IPS DF 4.7 (cell line): ENCODE results near the gene GEMIN4.
A peak's percentile ranks its signal among the peaks of the same experiment; 100 is the strongest.
"Not testable (repeated sequence)": the region's sequence is repeated elsewhere in the genome, so short reads cannot be mapped to it uniquely, and the experiment has no call there.

Experiments
- DNase-seq: peaks from one replicate; pipeline ENCODE4 v3.0.0-alpha.2; 2013; ENCODE audit warnings: low spot score; ENCODE audit errors: extremely low read depth

Gene GEMIN4

DNA sequence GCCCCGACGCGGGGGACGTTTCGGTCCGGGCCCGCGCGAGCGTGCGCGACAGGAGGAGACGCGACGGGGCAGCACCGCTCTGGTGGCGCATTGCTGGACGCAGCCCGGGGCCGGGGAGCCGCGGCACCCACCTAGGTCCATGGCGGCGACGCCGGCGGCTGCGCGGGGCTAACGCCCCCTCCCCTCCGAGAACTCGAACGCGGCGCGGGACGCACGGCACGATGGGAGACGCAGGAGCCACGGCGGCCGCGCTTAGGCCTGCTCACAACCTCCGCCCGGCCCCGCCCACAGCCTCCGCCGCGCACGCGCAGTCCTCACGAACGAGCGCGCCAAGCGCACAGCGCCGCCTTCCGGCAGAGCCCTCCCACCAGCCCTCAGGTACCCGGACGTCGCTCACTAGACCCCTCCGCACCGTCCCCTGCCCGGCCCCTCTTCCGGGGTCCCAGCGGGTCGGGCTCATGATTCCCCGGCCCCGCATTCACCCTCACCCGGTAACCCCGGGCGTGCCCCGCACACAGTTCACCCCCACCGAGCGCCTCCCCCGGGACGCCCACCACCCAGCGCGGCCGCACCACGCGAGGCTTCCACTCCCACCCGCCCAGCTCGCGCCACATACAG, at the start of gene GEMIN4:
GEMIN4 (minus strand) TSS at position 263 of the 618 bp plus-strand sequence; CDS start at position 141, 122 bp downstream.
- DNase-seq: peak; percentile 80

DNA sequence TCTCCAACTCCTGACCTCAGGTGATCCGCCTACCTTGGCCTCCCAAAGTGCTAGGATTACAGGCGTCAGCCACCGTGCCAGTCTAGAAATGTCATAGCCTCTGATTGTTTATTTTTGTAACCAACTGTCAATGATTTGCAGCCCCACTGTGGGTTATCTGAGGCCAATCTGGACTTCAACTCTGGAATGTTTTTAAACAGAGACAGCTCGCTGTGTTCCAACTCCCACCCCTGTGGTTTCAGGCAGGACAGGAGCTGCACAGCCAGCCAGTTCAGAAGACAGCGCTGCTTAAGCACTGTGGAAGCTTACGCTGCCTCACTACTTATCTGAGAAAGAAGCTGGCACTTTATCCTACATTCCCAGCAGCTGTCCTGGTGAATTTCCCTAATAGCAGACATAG, 49.6 kb upstream of the GEMIN4 start:
- no peak for DNase-seq

DNA sequence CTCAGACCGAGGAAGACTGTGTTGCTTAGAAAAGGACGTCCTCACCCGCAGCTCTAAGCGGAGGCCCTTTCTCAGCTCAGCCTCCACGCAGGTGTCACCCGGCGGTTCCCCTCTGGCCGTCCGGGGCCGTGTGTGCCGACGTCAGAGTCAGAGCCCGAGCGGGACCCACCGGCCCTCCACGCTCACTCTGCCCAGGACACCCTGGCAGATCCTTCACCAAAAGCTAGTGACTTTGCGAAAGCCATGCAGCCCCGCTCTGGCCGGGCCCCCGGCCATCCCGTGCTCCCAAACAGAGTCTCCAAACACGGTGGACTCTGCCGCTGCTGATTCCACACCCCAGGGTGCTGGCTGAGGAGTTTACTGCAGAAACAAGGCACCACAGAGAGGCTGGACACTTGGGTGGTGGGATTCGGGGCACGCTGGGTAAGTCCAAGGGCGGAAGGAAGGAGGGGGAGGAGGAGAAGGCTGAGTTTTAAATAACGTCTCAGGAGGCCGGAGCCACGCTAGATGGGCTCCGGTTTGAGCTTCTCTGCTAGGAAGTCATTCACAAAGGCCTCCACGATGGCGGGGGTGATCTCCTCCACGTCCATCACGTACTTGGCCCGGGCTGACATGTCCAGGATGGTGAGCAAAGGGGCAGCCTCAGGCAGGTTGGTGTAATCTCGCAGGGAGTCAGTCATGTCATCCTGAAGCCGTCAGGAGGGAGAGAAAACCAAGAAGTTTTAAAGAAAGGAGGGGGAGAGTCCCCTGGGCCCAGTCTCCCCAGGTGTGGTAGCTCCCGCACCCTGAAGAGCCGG, 48.6 kb upstream of the GEMIN4 start:
- no peak for DNase-seq

DNA sequence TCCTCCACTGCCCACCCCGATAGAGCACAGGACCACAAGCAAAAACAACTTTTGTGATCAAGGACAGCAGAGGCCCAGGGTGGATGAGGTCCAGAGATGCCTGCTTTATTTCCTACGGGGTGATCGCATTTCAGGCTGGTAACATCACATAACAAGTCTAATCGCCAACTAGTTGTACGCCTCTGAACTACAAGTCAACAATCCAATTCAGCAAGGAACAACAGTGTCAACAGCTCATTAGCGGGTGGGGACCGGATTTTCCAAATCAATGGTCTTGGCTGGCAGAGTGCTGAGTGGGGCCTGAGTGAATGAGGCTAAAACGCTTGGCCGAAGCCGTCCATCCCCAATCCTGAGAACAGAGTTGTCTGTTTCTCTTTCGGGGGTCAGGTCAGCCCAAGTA, 47.2 kb upstream of the GEMIN4 start:
- DNase-seq: no peak

DNA sequence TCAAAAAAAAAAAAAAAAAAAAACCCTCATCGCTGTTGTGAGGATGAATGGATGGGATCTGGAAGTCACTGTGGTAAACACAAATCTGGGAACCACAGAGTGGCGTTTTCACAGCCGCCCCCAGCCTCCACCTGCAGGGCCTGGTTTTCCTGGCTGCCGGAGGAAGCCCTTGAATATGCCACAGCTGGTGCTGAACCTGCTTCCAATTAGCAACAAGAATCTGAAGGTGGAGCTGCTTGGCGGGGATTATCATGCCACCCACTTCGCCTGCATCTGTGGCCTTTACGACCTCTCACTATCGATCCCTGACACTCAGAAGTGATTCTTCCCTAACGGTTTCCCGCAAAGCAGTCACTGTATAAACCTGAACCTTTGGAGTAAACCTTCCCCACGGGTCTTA, 46.2 kb upstream of the GEMIN4 start:
- no peak for DNase-seq

DNA sequence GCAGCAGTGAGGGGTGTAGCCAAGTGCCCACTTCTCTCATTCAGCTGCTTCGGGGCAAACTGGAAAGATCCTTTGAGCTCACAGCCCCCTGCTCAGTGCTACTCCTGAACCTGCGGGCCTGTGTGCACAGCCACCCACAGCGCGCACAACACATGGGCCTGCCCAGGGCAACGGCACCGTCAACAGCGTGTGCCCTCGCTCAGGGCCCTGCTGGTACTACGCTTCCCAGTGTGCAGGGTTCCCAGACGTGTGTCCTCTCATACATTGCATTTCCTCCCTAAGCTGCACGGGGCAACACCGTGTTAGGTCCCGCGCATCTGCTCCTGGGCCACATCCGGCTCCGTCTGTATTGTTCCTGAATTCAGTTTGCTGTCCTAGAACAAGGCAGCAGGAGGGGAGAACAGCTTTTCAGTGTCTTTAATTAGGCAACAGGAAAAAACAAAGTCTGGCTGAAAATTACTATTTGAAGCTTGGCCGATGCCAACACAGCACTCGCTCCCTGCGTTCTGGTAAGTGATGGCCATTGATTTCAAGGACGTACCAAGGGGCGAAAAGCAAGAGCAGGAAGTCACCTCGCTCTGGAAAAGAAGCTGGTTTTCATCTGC, 45.3 kb upstream of the GEMIN4 start:
- no peak for DNase-seq

DNA sequence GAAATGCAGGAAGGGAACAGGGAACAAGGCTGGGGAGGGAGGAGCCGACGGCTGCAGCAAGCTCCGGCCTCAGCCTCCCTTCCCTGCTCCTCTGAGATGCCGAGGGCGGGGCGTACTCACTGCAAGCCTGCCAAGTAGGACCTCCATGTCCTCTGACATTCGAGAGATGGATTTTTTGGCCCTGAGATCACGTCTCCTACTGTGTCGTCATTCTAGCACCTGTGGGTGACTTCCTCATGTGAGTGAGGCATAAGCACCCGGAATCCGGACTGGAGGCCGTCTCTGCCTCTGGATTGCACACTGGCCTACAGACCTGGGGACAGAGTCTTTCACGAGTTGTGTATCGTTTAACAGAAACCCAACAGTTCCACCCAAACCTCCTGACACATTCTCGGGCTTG, 44.5 kb upstream of the GEMIN4 start:
- DNase-seq: no peak

DNA sequence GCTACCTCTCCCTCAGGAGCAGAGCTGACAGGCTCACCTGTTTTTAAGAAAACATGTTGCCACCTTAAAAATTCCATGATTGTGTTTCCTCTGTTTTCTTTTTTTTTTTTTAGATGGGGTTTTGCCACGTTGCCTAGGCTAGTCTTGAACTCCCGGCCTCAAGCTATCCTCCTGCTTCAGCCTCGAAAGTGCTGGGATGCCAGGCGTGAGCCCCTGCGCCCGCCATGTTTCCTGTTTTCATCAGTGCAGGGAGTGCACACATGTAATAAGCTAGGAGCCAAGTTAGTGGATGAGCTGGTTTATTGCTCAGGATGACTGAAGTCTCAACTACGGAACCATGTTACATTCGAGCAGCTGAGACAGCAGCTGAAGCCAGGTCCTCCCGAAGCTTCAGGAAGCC, 43.7 kb upstream of the GEMIN4 start:
- no peak for DNase-seq

DNA sequence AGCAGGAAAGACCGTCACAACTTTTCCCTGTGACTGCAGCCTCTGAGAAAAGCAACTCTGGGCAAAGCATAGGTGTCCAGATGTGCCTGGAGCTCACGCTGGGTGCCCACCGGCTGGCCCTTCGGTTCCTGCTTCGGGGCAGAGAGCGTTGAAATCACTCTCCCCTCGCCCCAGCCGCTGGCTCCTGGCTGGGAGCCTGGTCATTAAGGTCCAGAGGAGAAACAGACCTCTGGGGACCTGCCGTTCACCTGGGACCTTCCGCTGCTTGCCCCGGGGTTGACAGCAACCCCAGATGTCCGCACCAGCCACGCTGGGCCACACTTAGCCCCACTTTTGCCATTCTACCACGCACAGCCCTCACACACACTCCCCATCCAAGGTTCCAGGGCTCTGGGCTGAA, 43.2 kb upstream of the GEMIN4 start:
- DNase-seq: no peak

DNA sequence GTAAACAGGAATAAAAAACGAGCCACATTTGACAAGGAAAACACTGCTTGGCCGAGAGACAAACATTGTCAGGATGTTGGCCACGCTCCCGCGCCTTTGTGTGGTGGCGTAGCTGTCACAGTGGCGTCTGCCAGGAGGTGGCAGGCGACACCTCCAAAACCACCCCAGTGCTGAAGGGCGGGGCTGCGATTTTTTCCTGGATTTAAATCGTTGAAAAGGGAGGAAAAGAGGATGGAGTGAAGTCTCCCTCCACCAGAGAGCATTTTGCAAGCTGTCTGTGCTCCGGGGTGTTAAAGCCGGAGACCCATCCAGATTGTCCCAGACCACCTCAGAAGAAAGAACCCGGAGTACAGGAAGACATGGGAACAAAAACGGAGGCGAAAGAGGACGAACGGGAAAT, 42.8 kb upstream of the GEMIN4 start:
- DNase-seq: peak; percentile 41

DNA sequence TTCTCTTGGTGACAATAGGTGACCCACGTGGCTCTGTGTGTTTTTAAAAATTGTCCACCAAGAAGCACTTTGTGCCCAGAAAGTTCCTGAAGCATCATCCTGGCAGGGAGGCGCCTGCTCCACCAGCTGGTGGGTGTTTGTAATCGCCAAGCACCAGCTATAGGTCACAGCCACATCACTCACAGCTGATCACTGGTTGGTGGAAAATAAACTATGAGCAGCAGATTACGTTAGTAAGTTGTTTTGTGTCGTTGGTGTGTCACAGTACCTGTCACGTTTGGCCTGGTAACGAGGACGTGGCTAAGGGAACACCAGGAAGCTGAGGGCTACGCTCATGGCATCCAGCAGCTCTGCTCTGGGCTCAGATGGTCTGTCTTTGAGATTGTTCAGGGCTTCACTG, 40.2 kb upstream of the GEMIN4 start:
- no peak for DNase-seq

DNA sequence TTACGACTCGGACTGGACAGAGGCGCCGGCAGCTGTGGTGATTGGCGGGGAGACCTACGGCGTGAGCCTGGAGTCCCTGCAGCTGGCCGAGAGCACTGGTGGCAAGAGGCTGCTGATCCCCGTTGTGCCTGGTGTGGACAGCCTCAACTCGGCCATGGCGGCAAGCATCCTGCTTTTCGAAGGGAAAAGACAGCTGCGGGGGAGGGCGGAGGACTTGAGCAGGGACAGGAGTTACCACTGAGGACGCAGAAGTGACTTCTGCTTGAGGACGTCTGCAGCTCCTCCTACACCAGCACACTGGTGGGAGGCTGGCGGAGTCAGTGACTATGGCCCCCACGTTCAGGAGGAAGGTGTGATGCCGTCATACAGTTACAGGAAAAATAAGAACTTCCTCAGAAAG, 39.8 kb upstream of the GEMIN4 start:
- DNase-seq: no peak

DNA sequence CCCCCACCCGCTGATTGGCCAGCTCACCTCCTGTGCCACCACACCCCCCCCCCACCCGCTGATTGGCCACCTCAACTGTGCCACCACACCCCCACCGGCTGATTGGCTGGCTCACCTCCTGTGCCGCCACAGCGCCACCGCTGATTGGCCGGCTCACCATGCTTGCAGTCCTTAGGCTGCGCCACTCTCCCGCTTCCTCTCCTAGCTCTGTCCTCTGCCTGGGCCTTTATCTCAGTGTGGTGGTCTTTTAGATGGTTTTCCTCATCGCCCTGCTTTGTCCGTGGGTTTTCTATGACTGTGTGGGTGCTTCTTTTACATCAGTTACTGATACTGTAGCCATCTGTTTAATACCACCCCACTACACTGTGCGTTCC, 38.8 kb upstream of the GEMIN4 start:
- not testable (repeated sequence) for DNase-seq

DNA sequence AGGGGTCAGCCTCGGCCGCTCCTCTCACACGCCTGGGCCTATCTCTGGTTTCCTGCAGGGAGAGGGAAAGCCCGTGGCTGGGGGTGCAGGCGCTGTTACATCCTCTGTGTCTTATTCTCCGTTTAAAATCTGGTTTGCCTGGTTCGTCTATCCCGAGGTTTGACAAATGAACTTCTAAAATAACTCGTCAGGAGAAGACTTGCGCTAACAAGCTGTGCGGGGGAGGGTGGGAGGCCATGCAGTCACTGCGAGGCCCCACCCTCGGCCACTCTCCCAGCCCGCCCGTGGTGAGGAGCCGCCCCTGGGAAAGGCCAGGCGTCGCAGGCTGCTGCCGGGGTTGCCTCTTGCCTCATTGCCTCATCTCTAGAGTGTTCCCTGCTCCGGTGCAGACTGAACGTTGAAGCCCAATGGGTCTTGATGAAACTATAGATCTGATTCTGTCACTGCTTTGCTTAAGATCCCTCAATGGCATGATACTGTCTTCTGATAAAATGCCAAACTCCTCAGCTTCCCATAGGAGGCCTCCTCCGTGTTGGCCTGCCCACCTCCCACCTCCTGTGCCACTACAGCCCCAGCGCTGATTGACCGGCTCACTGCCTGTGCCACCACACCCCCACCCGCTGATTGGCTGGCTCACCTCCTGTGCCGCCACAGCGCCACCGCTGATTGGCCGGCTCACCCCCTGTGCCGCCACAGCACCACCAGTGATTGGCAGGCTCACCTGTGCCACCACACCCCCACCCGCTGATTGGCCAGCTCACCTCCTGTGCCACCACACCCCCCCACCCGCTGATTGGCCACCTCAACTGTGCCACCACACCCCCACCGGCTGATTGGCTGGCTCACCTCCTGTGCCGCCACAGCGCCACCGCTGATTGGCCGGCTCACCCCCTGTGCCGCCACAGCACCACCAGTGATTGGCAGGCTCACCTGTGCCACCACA, 38.1 kb upstream of the GEMIN4 start:
- peak; percentile 14 for DNase-seq

DNA sequence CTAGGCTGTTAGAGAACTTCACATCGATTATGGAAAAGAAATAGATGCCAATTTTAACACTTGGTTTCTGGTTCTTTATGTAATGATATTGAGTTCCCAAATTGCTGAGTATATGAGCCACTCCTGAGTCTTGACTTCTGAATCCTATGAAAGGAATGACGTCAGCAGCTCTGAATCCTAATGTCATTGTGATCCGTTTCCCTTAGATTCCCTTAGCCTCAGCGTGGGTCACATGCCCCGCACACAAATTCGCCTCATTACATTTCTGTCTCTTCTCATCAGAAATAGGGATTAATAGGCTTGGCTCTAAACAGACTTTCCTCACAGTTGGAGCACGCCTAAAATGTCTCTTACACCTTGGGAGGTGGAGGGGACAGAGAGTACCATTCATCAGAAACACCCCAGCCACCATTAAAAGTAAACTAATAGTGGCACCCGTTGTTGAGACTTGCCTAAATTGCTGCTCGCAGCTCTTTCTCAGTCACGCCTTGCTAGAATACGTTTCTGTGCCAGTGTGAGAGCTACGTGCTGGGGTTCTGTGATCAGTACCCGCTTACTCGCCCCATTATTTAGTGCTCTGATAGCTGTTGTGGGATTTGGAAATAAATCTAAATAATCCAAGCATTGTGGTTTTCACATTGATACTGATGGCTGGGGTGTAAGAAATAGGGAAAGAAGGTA, 37.2 kb upstream of the GEMIN4 start:
- DNase-seq: no peak

DNA sequence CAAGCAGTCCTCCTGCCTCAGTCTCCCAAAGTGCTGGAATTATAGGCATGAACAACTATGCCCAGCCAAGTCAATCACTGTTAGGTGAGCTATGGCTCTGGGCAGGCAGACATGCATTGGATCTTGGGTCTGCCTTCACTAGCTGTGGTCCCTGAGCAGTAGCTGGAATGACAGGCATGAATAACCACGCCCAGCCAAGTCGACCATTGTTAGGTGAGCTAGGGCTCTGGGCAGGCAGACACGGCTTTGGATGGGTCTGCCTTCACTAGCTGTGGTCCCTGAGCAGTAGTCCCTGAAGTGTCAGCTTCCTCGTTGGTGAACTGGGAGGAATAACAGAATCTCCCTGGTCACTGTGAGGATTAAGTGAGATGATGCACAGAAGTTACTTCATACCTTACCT, 36.5 kb upstream of the GEMIN4 start:
- no peak for DNase-seq

DNA sequence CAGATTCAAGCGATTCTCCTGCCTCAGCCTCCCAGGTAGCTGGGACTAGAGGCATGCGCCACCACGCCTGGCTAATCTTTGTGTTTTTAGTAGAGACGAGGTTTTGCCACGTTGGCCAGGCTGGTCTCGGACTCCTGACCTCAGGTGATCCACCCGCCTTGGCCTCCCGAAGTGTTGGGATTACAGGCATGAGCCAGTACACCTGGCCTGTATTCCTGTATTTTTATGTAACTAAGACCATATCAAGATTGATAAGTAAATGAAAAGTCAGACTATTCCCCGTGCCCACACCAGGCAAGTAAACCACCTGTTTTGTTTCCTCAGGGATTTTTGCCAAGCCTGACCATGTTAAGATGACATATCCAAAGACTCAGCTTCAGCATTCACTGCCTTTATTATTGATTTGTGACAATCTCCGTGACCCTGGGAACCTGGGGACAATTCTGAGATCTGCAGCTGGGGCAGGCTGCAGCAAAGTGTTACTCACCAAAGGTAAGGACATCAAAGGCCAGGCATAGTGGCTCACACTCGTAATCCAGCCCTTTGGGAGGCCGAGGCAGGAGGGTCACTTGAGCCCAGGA, 35.7 kb upstream of the GEMIN4 start:
- no peak for DNase-seq

DNA sequence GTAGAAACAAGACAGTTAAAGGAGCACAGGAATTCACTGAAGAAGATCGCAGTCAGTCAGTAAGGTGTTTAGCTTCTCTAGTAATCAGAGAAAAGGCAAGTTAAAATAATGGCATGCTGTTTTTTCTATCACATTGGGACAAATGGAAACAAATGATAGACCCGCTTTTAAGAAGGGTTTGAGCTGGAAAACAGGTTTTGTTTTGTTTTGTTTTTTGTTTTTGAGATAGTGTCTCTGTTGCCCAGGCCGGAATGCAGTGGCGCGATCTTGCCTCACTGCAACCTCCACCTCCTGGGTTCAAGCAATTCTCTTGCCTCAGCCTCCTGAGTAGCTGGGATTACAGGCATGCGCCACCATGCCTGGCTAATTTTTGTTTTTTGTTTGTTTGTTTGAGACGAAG, 33.8 kb upstream of the GEMIN4 start:
- not testable (repeated sequence) for DNase-seq

DNA sequence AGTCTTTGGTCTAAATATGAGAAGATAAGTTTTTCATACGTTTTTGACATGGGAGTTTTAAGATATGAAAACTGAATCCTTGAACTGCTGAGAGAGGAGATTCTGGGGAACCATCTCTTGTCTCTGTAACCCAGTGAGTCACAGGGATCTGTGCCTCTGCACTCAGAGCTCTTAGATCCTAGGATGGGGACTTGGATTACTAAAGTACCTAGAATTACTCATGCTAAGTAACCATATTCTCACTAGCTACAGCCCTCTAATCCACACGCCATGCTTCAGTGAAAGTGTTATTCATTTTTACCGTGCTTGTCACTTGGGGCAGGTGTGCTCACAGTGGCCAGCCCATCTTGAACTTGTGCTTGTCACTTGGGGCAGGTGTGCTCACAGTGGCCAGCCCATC, 32.1 kb upstream of the GEMIN4 start:
- DNase-seq: no peak

DNA sequence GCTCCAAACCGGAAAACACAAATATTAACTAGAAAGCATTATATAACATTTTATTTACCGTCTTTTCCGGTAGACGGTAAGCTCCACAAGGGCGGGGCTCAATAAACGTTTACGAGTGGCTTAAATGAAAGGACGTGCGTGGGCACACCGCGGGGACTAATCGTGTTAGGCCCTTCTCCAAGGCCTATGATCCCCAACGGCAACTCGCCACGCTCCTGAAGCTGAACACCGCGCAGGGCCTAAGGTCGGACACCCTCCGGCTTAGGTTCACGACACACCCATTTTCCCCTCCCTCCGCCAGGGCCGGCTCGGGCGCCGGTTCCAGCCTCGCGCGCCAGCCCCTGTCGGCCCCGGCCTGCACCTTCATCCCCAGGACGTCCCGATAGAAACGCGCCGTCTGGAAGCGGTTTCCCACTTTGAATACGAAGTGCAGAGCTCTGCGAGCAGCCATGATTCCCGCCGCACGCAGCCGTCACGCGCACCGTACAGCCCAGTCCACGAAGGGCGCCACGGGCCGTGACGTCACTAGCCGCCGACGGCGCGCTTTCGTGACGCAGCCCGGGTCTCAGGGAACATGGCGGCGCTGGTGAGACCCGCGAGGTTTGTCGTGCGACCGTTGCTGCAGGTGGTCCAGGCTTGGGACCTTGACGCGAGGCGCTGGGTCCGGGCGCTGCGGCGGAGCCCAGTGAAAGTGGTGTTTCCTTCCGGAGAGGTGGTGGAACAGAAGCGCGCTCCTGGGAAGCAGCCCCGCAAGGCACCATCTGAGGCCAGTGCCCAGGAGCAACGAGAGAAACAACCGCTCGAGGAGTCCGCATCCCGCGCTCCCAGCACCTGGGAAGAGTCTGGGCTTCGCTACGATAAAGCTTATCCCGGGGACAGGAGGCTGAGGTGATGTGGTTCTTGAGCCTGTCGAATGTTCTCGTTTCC, 30.0 kb upstream of the GEMIN4 start, which contains the start of the genes GLOD4 and MRM3:
GLOD4 (minus strand) TSS at position 476 of the 927 bp plus-strand sequence; CDS start at position 451, 25 bp downstream.
MRM3 (plus strand) TSS at position 549 of the 927 bp plus-strand sequence; CDS start at position 575, 26 bp downstream.
- peak; percentile 25 for DNase-seq
